ENCODE results near the gene PRDM12.

PRDM12 gene

GRCh38 chr9:130651752-130652151, 12.6 kb upstream of the PRDM12 start:
- no peak for TF ChIP-seq CTCF (IDR thresholded peaks at IDR 0.05; ENCODE audit: low read depth, low read length)
- TF ChIP-seq POLR2A (IDR thresholded peaks at IDR 0.05; ENCODE audit: extremely low read depth, insufficient read length) = no peak
- no peak for TF ChIP-seq MYC (IDR thresholded peaks at IDR 0.05; ENCODE audit: low read depth, low read length)
- no peak for TF ChIP-seq MAX (IDR thresholded peaks at IDR 0.05; ENCODE audit: low read depth, low read length)
- no peak for DNase-seq (ENCODE audit: low read depth)
- H3K4me3 ChIP-seq (ENCODE audit: low read depth, low read length) = no peak overlapping the region

- H3K4me3 ChIP-seq (ENCODE audit: low read depth, low read length) = no peak overlapping the region
- TF ChIP-seq POLR2A (IDR thresholded peaks at IDR 0.05; ENCODE audit: extremely low read depth, insufficient read length) (no peak), CTCF (IDR thresholded peaks at IDR 0.05; ENCODE audit: low read depth, low read length) (no peak), MAX (IDR thresholded peaks at IDR 0.05; ENCODE audit: low read depth, low read length) (no peak), MYC (IDR thresholded peaks at IDR 0.05; ENCODE audit: low read depth, low read length) (no peak)
- no peak for DNase-seq (ENCODE audit: low read depth)
These were observed 9.5 kb upstream of the PRDM12 start for GRCh38 chr9:130654879-130655278.

GRCh38 chr9:130658893-130659698, 5.3 kb upstream of the PRDM12 start:
- no peak overlapping the region for H3K4me3 ChIP-seq (ENCODE audit: low read depth, low read length)
- TF ChIP-seq MYC (IDR thresholded peaks at IDR 0.05; ENCODE audit: low read depth, low read length) (no peak), MAX (IDR thresholded peaks at IDR 0.05; ENCODE audit: low read depth, low read length) (no peak), CTCF (IDR thresholded peaks at IDR 0.05; ENCODE audit: low read depth, low read length) (no peak)
- DNase-seq (ENCODE audit: low read depth) = no peak

- TF ChIP-seq POLR2A (IDR thresholded peaks at IDR 0.05; ENCODE audit: extremely low read depth, insufficient read length) = no peak
- no peak for TF ChIP-seq CTCF (IDR thresholded peaks at IDR 0.05; ENCODE audit: low read depth, low read length)
- TF ChIP-seq MYC (IDR thresholded peaks at IDR 0.05; ENCODE audit: low read depth, low read length) = no peak
- no peak for TF ChIP-seq MAX (IDR thresholded peaks at IDR 0.05; ENCODE audit: low read depth, low read length)
- H3K4me3 ChIP-seq (ENCODE audit: low read depth, low read length) = no peak overlapping the region
- no peak for DNase-seq (ENCODE audit: low read depth)
These were observed 4.6 kb upstream of the PRDM12 start for GRCh38 chr9:130659699-130660248.

GRCh38 chr9:130660326-130660682, 4.1 kb upstream of the PRDM12 start:
- no peak for DNase-seq (ENCODE audit: low read depth)
- no peak for TF ChIP-seq POLR2A (IDR thresholded peaks at IDR 0.05; ENCODE audit: extremely low read depth, insufficient read length)
- TF ChIP-seq MYC (IDR thresholded peaks at IDR 0.05; ENCODE audit: low read depth, low read length) = no peak
- no peak for TF ChIP-seq MAX (IDR thresholded peaks at IDR 0.05; ENCODE audit: low read depth, low read length)
- no peak for TF ChIP-seq CTCF (IDR thresholded peaks at IDR 0.05; ENCODE audit: low read depth, low read length)
- no peak overlapping the region for H3K4me3 ChIP-seq (ENCODE audit: low read depth, low read length)

All from NB4 (cell line).